Embryonic facial prominence (tissue), 1 donor: ENCODE data around the gene PTPN1.
"Not testable (repeated sequence)": the region's sequence is repeated elsewhere in the genome, so short reads cannot be mapped to it uniquely, and the experiment has no call there.

Source experiments
- DNase-seq: peaks from one replicate; pipeline ENCODE4 v3.0.0-alpha.2; 2016; ENCODE audit errors: extremely low spot score

PTPN1 gene

DNA sequence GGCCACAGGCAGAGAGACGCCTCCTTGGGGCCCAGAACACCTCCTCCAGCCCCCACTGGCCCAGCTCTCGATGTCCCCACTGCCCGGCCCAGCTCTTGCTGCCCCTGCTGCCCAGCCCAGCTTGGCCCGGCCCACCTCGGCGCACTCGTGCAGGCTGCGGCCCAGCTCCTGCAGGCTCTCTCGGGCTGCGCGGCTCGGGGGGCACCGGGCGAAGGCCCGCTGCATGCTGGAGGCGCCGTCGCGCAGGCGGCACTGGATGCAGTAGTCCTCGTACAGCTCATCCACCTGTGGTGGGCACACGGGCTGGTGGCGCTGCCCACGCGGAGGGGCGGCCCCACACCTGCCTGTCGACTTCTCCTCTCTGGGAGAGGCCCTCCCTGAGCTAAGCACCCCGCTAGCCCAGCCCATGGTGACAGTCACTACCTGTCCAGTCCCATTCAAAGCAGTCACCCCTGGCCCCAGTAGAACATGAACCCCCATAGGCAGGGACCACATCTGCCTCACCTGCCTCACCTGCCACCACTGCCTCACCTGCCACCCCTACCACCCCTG is 99.3 kb downstream of the PTPN1 start:
- DNase-seq, result no peak

DNA sequence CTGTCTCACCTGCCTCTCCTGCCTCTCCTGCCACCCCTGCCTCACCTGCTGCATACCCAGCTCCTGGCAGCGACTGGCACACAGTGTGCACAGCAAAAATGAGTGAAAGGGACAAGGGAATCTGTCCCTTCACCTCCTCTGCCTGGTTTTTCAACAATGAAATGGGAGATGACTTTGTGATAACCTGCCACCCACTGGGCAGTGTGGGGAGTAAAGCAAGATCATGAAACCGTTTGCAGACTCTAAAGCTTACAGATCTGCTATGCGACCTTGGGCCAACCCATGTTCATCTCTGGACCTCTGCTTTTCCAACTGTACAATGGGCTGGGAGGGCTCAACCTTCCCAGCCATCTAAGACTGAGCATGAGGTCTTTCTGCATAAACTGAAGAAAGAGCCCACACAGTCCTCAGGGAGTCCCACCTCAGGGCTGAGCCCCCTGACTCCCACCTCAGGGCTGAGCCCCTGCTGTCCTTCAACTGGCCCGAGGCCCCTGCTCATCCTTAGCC is 100.1 kb downstream of the PTPN1 start:
- no peak for DNase-seq

DNA sequence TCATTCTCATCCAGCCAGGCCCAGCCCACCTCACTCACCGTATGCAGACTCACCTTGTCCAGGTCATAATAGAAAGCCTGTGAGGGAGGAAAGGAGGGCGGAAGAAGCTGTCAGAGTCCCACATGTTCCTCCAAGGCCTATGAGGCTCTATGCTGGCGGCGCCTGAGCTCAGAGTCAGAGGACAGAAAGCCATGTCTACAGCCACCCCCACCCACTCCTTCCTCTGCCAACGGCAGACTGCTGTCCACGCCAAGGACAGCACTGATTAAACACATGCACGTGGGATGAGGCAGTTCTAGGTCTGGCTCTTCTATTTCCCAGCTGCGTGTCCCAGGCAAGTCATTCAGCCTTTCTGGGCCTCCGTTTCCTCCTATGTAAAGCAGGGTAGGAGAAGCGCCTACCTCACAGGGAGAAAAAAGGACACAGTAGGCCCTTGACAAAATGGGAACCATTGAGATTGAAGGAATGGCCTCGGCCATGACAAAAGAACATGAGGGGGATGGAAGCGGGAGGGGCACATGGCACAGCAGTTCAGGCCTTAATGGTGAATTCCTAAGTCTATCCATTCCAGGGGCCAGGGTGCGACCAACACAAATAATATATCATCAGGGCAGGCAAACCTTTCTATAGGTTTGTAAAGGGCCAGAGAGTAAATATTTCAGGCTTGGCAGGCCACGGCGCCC is 101.1 kb downstream of the PTPN1 start:
- no peak for DNase-seq

DNA sequence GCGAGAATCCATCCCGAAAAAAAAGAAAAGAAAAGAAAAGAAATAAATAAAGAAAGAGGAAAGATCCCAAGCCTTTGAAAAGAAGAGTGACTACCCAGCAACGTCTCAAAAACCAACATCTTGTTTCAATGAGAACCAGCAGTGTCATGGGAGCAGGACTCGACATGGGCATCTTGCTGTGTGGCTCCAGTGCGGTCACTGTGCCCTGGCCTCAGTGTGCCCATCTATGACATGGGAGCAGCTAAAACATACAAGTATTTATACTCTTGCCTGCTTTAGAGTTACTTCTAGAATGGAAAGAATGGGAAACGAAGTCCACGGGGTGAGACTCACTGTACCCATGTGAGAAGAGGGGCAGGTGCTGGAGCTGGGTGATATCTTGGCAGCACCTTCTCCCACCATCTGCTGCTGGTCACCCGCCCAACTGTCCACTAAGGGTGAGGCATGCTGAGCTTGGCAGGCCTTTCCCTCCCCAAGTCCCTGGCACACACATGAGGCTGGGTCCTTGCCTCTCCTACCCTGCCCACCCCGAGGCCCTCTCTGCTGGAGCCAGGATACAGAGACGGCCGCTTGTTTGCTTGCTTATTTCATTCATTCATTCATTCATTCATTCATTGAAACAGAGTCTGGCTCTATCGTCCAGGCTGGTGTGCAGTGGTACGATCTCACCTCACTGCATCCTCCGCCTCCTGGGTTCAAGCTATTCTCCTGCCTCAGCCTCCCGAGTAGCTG is 103.4 kb downstream of the PTPN1 start:
- no peak for DNase-seq

DNA sequence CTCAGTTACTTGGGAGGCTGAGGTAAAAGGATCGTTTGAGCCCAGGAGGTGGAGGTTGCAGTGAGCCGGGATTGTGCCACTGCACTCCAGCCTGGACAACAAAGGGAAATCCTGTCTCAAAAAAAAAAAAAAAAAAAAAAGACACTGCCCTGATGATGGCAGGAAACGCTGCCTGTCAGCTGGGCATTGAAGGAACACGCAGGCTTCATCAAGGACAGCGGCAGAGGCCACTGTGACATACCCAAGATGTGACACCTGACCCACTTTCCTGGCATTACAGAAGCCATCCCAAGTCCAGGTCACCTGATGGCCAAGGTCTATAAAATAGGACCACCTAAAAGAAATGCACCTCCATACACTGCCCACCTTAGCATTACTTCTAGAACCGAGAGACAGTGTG is 105.2 kb downstream of the PTPN1 start:
- DNase-seq, result no peak

DNA sequence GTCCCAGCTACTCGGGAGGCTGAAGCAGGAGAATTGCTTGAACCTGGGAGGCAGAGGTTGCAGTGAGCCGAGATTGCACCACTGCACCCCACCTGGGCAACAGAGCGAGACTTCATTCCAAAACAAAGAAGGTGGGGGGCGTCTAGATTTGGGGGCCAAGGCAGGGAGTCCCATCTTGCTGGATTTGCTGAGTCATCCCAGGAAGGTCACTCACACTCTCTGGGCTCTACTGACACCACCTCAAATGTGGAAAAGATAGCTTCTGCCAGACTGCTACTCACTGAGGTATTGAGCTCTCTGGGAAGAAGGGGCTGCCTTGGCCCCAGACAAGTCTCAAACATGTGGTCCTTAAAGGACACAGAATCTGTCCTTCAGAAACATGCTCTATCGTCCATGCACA is 106.8 kb downstream of the PTPN1 start:
- DNase-seq, result no peak

DNA sequence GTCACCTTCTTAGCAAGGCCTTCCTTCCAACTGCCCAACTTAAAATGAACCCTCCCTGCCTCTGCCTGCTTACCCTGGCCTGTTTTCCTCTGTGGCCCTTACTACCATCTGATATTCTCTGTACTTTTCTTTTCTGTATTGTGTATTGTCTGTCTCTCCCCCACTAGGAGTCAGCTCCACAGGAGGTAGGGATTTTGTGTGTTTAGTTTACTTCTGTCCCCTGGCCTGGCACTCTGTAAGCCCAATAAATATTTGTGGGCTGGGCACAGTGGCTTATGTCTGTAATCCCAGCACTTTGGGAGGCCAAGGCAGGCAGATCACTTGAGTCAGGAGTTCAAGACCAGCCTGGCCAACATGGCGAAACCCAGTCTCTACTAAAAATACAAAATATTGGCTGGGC is 108.4 kb downstream of the PTPN1 start:
- no peak for DNase-seq

DNA sequence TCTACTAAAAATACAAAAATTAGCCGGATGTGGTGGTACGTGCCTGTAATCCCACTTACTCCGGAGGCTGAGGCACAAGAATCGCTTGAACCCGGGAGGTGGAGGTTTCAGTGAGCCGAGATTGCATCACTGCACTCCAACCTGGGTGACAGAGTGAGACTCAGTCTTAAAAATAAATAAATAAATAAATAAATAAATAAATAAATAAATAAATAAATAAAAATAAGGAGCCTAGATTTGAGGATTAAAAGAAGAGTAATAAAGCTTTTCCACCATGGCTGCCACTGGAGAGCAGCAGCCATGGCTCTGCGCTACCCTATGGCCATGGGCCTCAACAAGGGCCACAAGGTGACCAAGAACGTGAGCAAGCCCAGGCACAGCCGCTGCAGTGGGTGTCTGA is 110.3 kb downstream of the PTPN1 start:
- not testable (repeated sequence) for DNase-seq

DNA sequence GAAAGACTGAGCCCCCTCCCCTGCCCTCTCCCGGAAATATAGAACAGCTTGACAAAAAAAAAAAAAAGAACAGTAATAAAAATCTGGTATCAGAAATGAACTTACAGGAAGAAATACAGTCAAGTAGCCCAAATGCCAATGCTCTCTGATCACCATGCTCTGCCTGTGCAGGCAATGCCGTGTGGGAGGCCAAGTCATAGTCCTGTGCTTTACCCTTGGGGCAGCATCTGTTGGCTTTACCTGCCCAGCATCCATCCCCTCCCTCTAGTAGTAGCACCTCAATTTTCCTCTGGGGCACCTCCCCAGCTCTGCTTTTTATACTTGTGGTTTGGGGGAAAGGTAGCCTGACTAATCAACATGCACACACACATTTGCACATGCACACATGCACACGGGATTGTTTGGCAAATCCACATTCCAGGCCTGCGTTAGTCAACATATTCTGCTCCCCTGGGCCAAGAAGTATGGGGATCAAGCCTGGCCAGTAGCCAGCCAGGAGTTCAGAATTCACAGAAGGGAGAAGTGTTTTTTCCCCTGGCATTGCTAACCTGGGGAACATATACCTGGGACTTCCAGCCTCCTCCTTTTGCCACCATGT is 111.0 kb downstream of the PTPN1 start:
- DNase-seq, result no peak

DNA sequence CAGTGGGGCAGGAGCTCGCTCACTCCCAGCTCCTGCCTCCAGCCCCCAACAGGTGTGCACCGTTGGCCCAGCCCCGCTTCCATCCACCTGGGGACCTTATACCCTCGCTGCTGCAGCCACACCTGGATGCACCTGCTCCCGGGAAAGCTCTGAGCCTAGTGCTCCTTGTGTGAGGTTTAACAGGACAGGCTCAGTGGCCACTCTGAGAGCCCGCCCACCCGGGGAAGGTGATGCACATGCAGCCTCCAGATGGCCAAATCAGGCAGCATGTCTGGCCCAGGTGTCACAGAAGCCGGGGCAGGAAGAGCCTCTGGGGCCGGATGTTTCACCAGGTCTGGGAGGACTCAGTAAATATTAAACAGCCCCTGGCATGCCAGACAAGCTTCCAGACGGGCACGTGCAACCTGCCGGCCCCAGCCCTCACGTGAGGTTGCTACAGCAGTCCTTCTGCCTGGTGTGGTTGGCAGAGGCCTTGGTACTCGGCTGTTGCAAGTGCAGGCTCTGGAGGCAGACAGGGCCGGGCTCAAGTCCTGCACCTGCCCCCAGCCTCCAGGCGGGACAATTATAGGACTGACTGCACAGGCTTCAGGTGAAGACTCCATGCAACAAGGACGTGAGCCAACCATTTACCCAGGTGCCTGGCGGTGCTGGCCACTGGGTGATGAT is 114.3 kb downstream of the PTPN1 start:
- DNase-seq, result no peak

DNA sequence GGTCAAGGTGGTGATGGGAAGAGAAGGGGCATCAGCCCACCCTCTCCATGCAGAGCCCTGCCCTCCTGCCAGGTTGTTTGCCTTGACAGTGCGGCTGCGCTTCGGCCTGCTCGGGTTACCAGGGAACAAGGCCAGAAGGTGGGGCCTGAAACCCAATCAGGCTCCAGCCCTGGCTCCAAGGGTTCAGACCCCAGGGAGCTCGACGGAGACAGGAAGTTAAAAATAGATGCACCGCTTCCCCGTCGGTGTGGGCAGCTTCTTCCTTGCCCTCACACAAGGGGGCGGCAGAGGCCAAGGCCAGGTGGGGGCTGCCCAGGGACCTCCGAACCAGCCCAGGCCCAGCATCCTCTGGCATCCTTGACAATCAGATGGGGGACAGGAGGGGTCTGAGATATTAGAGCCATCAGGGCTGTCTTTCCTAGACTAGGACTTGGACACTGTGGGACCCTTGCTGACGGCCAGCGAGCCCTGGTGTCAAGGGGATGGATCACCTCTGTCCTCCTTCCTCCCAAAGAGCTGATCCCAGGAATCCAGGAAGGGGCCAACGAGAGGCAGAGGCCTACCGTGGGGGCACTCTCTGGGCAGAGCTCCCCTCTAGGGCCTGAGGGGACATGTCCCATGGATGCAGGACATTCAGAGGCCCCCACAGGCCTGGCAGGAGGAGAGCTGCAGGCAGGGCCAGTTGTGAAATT is 115.9 kb downstream of the PTPN1 start:
- DNase-seq, result no peak

DNA sequence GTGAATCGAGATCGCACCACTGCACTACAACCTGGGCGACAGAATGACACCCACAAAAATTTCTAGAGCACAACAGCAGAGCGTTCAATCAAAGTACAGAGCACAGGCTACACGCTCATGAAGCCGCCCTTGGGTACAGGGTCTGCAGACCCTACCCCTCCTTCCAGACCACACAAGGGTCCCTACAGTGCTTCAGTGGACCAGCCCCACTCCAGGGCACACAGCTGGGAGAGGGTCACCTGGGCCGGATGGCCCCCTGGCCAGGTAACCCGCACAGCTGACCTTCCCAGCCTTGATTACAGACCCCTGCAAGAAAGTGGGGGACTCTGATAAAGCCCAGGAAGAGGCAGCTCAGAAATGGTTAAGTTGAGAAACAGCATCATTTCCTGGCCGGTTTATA is 117.6 kb downstream of the PTPN1 start:
- no peak for DNase-seq

DNA sequence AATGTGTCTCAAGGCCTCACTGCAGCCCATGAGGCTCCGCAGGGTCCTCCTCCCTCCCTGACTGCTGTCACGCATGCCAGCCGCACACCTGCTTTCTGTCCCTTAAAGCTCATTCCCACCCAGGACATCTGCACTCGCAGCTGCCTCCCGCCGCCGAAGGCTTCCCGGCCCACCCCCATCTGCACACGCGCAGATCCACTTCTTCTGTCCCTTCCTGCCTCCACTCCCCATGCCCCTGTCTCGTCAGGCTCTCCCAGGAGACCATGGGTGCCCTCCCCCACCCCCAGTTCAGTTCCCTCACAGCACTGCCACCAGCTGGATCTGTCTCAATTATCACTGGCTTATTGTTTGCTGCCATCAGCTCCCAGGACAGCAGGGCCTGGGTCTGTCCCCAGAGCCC is 118.1 kb downstream of the PTPN1 start:
- DNase-seq, result no peak

DNA sequence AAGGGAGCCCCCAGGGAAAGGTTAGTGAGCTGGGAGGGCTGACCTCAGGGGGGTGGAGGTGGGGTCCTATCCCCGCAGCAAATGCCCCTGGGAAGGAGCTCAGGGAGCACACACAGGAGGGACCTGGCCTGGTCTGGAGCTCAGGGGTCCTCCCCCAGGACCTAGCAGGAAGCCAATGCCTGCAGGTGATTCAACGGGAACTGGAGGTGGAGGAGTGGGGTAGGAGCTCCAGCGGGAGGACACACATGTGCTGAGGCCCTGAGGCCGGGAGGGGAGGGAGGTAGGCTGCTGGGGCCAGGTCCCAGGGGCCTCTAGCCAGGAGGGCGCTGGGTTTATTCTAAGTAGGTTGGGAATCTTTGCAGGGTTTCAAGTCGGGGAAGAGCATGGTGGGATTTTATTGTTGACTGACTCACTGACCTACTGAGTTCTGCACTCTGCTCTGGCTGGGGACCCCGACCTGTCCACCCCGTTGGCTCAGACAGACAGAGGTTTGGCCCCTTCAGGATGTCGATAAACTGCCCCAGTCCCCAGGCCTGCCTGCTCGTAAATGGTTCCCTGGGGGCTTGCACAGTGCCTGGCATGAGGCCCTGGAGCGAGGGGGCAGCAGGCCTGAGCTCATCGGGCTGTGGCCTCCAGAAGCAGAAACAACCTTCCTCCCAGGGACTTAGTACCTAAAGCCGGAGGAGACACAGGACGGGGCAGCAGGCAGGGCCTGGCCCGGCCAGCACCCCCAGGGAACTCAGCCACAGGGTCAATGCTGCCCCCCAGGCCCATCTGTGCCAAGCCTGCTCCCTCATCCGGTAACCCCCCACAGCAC is 118.9 kb downstream of the PTPN1 start:
- no peak for DNase-seq

DNA sequence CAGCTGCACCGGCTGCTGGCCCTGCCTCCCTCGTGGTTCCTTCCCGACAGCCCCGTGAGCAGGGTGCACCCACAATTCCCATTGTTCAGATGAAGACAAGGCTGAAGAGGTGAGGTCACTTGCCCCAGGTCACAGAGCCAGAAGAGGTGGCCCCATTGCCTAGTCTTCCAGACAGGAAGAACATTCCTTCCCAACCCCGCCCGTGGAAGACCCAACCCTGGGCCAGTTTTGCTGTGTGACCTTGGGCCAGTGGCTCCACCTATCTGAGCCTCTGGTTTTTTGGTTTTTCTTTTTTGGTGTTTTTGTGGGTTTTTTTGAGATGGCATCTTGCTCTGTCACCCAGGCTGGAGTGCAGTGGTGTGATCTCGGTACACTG is 119.5 kb downstream of the PTPN1 start:
- no peak for DNase-seq

DNA sequence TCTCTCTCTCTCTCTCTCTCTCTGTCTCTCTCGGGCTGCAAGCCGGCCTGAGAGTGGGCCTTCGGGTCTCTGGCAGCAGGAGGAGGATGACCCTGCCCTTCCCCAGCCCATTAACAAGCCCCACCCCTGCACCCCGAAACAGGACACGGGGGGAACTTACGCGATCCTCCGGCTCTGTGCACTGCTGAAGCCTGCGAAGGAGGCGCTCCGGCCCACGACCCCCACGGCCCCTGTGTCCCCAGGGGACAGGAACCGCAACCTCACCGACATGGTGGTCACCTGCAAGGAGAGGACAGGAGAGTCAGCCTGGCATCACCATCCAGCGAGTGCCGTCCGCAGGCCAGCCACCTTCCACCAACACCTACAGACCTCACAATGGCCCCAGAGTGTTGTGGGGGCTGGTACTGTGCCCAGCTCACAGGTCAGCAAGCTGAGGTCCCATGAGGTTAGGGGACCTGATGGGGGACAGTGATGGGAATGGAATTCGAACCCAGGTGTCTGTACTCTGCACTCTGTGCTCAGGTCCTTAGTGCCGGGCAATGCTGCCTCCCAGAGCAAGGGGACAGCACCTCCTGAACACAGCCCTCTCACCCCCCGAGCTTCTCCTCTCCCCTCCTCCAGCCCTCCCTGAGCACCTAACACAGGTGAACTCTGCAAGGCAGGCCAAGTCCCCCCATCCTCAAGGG is 120.5 kb downstream of the PTPN1 start:
- DNase-seq, result no peak

DNA sequence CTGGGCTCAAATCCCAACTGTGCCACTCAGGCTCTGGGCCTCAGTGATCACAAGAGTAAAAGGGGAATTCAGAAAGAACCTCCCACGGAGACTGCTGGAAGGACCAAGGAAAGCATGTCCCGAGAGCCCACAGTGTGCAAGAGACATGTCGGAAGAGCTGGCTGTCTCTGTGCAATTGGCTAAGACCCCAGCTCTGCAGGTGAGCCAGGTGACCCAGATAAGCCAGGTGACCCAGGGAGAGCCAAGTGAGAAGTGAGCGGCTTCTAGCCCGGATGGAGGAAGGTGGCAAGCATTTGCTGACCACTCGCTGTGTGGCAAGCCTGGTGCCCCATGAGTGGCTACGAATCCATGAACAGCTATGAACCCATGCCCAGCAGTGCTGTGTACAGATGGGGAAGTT is 122.1 kb downstream of the PTPN1 start:
- DNase-seq, result no peak

DNA sequence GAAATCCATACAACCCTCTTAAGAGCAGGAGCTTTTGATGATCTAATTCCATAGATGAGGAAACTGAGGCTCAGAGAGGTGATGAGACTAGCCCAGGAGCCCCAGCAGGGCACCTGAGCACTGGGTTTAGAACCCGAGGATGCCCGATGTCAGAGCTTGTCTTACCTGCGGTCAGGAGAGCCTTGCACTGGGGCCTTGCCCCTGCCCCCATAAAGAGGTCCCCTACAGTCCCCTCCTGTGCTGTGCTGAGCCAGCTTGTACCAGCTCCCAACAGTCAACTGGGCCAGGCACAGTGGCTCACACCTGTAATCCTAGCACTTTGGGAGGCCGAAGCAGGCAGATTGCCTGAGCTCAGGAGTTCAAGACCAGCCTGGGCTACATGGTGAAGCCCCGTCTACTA is 122.5 kb downstream of the PTPN1 start:
- DNase-seq, result no peak

DNA sequence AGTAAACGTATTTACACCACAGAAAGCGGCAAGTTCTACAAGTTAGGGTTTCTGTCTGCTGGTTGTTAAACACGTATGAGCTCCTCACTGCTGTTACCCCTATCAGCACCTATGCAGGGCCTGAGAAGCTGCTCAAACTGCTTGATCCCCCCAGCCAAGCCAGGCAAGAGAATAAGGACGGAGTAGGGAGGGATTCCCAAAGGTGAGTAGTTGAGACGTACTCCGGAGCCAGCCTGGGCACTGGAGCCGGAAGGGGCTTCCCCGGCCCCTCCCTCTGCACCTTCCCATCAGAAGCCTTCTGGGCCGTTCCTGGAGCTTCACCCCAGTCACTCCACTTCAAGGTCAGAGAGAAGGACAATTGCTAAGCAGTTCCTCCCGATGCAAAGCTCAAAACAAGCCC is 123.2 kb downstream of the PTPN1 start:
- DNase-seq, result no peak

DNA sequence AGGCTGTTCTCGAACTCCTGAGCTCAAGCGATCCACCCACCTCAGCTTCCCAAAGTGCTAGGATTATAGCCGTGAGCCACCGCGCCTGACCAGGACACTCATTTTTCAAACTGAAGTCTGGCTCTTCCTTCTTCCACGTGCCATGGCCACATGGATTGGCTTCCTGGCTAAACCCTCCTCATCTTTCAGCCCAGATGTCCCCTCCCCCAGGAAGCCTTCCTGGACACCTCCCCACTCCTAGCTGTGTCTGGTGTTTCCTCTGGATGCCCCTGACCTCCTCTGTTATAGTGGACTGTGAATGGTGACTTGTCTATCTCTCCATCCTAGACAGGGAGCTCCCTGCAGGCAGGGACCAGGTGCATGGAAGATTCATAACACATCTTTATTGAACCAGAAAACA is 124.0 kb downstream of the PTPN1 start:
- DNase-seq, result no peak
